ENCODE data around the gene TRIP12. TPM values are rescaled to one million over a fixed set of nuclear protein-coding genes. Genes with fewer than 3 reads are reported as not detected.
"Not testable (repeated sequence)": the region's sequence is repeated elsewhere in the genome, so short reads cannot be mapped to it uniquely, and the experiment has no call there.

The TRIP12 gene
- polyA plus RNA-seq, 4 donors, result 16.8 to 93.9 (median 25.8) TPM

DNA sequence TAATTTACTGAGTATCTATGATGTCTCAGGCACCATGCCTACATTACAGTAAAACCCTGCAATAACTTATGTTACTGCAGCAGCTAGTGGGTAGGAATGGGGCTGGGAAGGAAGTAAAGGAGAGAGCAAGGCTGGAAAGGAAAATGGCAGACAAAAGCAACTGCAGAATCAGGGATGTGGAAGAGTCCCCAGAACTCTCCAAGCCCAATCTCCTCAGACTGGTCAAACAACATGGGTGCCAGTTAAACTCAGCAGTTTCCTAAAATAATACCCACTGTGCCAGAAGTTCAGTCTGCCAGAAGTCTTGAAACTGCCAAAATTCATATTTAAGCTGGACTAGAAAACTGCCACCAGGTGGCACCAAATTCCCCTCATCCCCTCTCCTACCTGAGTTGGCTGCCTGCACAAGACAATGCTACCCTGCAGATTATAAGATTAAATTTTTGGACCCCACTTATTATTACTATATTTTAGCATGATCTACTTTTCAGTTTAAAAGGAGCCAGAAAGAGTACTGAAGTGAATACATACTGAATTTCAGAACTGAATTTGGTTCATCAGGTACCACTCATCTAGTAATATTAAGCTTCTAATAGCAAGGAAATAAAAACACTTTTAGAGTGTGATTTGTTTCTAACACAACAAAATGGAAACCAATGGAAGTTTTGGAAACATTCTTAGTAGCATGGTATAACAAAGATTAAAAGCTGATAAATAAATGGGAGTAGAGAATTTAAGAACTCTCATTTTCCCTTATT, 120.6 kb downstream of the TRIP12 start:
- H3K27ac ChIP-seq (ENCODE audit: low read depth in 1 of 3, low read length in 2 of 3), result no peak overlapping the region

DNA sequence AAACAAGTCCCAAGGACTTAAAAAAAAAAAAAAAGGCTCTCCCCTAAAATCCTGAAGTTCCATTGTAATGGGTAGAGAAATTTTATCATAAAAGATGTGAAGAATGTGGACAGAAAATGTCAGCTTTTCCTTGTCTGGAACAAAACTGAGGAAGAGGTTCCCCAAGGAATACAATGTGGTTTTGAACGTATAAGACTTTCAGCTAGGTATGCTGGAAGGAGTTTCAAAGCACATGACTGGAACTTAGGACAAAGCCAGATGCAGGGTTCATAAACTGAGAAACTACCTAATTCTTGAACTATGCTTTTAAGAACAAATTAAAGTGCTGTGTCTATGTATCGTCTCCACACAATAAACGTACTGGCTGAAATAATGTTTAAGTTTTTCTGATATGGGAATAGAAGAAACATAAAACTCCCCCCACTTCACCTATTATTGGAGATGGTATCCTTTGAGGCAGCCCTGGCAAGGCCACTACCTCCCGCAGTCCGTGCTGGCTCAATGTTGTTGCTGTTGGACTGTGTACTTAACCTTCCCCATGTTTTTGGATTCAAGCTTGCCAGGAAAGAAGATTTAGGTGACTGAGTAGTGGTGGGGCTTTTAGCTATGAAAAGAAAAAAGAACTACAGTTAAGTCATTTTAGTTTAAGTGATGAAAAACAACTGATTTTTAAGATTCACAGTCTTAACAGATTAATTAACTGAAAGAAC, 123.2 kb downstream of the TRIP12 start:
- FAIRE-seq (no peak), DNase-seq (no peak)
- no peak overlapping the region for H3K27ac ChIP-seq (ENCODE audit: low read depth in 1 of 3, low read length in 2 of 3)
- no peaks in the 10 kb centered on the region for H3K9me3 ChIP-seq (ENCODE audit: control insufficient read depth in 2 of 2, insufficient read depth in 1 of 2, low read depth in 1 of 2, low read length in 1 of 2)
- peaks cover 7 to 28% (median 24%) of the 10 kb centered on the region in 3 donors for H3K36me3 ChIP-seq (ENCODE audit: control insufficient read depth in 3 of 3, insufficient read depth in 2 of 3, low read depth in 1 of 3, low read length in 3 of 3)
- H3K4me3 ChIP-seq (ENCODE audit: low read depth in 1 of 3, low read length in 3 of 3), result no peak overlapping the region
- no peaks in the 10 kb centered on the region for H3K27me3 ChIP-seq (ENCODE audit: control insufficient read depth in 3 of 3, insufficient read depth in 3 of 3, low read length in 3 of 3)
- 88 to 94% (median 91%) methylated on average over 5 of the region's 5 CpGs for WGBS, 3 donors
- no peaks in the 10 kb centered on the region for H3K4me1 ChIP-seq (ENCODE audit: control insufficient read depth in 3 of 3, insufficient read depth in 2 of 3, low read depth in 1 of 3, low read length in 2 of 3)

More for the DNA sequence above, 120.6 kb downstream of the TRIP12 start:
- H3K4me1 ChIP-seq (ENCODE audit: control insufficient read depth in 3 of 3, insufficient read depth in 2 of 3, low read depth in 1 of 3, low read length in 2 of 3), result no peaks in the 10 kb centered on the region
- no peaks in the 10 kb centered on the region for H3K27me3 ChIP-seq (ENCODE audit: control insufficient read depth in 3 of 3, insufficient read depth in 3 of 3, low read length in 3 of 3)
- H3K4me3 ChIP-seq (ENCODE audit: low read depth in 1 of 3, low read length in 3 of 3), result no peak overlapping the region
- no peaks in the 10 kb centered on the region for H3K9me3 ChIP-seq (ENCODE audit: control insufficient read depth in 2 of 2, insufficient read depth in 1 of 2, low read depth in 1 of 2, low read length in 1 of 2)
- FAIRE-seq (no peak), DNase-seq (peak; percentile 55 to 63)
- H3K36me3 ChIP-seq (ENCODE audit: control insufficient read depth in 3 of 3, insufficient read depth in 2 of 3, low read depth in 1 of 3, low read length in 3 of 3), result peaks cover 4 to 28% (median 27%) of the 10 kb centered on the region in 3 donors

DNA sequence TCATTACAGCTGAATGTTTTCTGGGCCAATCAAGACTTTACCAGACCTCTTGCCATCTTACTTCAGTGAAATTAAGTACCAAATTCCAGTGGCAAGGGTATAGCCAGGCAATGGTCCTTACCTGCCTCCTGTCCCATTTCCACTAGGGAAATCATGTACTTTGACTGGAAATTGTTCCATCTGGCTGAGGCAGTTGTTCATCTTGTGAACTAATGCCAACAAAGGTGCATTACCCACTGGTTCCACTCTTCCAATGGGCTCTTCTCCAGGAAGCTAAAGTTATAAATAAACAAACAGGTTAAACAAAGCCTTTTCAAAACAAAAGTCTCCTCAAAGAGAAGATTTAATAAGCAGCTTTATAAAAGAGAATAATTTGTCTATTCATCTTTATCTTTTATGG, 126.8 kb downstream of the TRIP12 start:
- Histone ChIP-seq H3K36me3 (ENCODE audit: control insufficient read depth in 3 of 3, insufficient read depth in 2 of 3, low read depth in 1 of 3, low read length in 3 of 3) (peaks cover 16 to 32% (median 17%) of the 10 kb centered on the region in 3 donors), H3K4me1 (ENCODE audit: control insufficient read depth in 3 of 3, insufficient read depth in 2 of 3, low read depth in 1 of 3, low read length in 2 of 3) (no peaks in the 10 kb centered on the region), H3K27ac (ENCODE audit: low read depth in 1 of 3, low read length in 2 of 3) (no peak overlapping the region), H3K4me3 (ENCODE audit: low read depth in 1 of 3, low read length in 3 of 3) (no peak overlapping the region), H3K27me3 (ENCODE audit: control insufficient read depth in 3 of 3, insufficient read depth in 3 of 3, low read length in 3 of 3) (no peaks in the 10 kb centered on the region), H3K9me3 (ENCODE audit: control insufficient read depth in 2 of 2, insufficient read depth in 1 of 2, low read depth in 1 of 2, low read length in 1 of 2) (no peaks in the 10 kb centered on the region)
- FAIRE-seq (no peak), DNase-seq (no peak)

- Histone ChIP-seq H3K36me3 (ENCODE audit: control insufficient read depth in 3 of 3, insufficient read depth in 2 of 3, low read depth in 1 of 3, low read length in 3 of 3) (peaks cover 16 to 33% (median 17%) of the 10 kb centered on the region in 3 donors), H3K4me1 (ENCODE audit: control insufficient read depth in 3 of 3, insufficient read depth in 2 of 3, low read depth in 1 of 3, low read length in 2 of 3) (no peaks in the 10 kb centered on the region), H3K9me3 (ENCODE audit: control insufficient read depth in 2 of 2, insufficient read depth in 1 of 2, low read depth in 1 of 2, low read length in 1 of 2) (no peaks in the 10 kb centered on the region), H3K4me3 (ENCODE audit: low read depth in 1 of 3, low read length in 3 of 3) (no peak overlapping the region), H3K27me3 (ENCODE audit: control insufficient read depth in 3 of 3, insufficient read depth in 3 of 3, low read length in 3 of 3) (no peaks in the 10 kb centered on the region), H3K27ac (ENCODE audit: low read depth in 1 of 3, low read length in 2 of 3) (no peak overlapping the region)
- no peak for DNase-seq
- WGBS, 3 donors, result 87 to 96% (median 92%) methylated on average over 1 of the region's 1 CpG
- no peak for FAIRE-seq
Observed at GRCh38 chr2:229794636-229795035, 127.2 kb downstream of the TRIP12 start.

GRCh38 chr2:229786289-229786688, 135.5 kb downstream of the TRIP12 start:
- not testable (repeated sequence) for H3K27me3 ChIP-seq (ENCODE audit: control insufficient read depth in 3 of 3, insufficient read depth in 3 of 3, low read length in 3 of 3); DNase-seq; H3K4me1 ChIP-seq (ENCODE audit: control insufficient read depth in 3 of 3, insufficient read depth in 2 of 3, low read depth in 1 of 3, low read length in 2 of 3); H3K27ac ChIP-seq (ENCODE audit: low read depth in 1 of 3, low read length in 2 of 3); H3K9me3 ChIP-seq (ENCODE audit: control insufficient read depth in 2 of 2, insufficient read depth in 1 of 2, low read depth in 1 of 2, low read length in 1 of 2); FAIRE-seq; H3K4me3 ChIP-seq (ENCODE audit: low read depth in 1 of 3, low read length in 3 of 3)
- WGBS, 3 donors, result 92 to 99% (median 97%) methylated on average over 9 to 11 of the region's 11 CpGs
- H3K36me3 ChIP-seq (ENCODE audit: control insufficient read depth in 3 of 3, insufficient read depth in 2 of 3, low read depth in 1 of 3, low read length in 3 of 3), result peaks cover 17 to 21% (median 21%) of the 10 kb centered on the region in 3 donors

DNA sequence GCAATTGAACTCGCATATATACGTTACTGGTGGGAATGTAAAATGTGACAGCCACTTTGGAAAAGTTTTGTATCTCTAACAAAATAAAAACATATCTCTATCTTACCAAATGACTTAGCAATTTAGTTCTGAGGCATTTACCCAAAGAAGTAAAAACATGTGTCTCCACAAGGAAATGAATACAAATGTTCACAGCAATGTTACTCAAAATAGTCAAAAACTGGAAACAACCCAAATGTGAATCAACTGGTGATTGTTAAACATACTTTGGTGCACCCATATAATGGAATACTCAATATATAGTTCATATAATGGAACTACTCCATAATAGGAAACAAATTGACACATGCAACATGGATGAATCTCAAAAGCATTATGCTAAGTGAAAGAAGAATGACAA, 137.0 kb downstream of the TRIP12 start:
- DNase-seq, result no peak
- Histone ChIP-seq H3K36me3 (ENCODE audit: control insufficient read depth in 3 of 3, insufficient read depth in 2 of 3, low read depth in 1 of 3, low read length in 3 of 3) (peaks cover 12 to 24% (median 20%) of the 10 kb centered on the region in 3 donors), H3K4me1 (ENCODE audit: control insufficient read depth in 3 of 3, insufficient read depth in 2 of 3, low read depth in 1 of 3, low read length in 2 of 3) (no peaks in the 10 kb centered on the region), H3K9me3 (ENCODE audit: control insufficient read depth in 2 of 2, insufficient read depth in 1 of 2, low read depth in 1 of 2, low read length in 1 of 2) (no peaks in the 10 kb centered on the region), H3K27me3 (ENCODE audit: control insufficient read depth in 3 of 3, insufficient read depth in 3 of 3, low read length in 3 of 3) (no peaks in the 10 kb centered on the region), H3K27ac (ENCODE audit: low read depth in 1 of 3, low read length in 2 of 3) (no peak overlapping the region), H3K4me3 (ENCODE audit: low read depth in 1 of 3, low read length in 3 of 3) (no peak overlapping the region)
- WGBS, 3 donors, result 81 to 99% (median 96%) methylated on average over 2 of the region's 2 CpGs
- peak; percentile 10 for FAIRE-seq

GRCh38 chr2:229783108-229783721, 138.6 kb downstream of the TRIP12 start:
- peaks cover 9 to 27% (median 27%) of the 10 kb centered on the region in 3 donors for H3K36me3 ChIP-seq (ENCODE audit: control insufficient read depth in 3 of 3, insufficient read depth in 2 of 3, low read depth in 1 of 3, low read length in 3 of 3)

GRCh38 chr2:229780856-229781773, 140.7 kb downstream of the TRIP12 start:
- Histone ChIP-seq H3K27me3 (ENCODE audit: control insufficient read depth in 3 of 3, insufficient read depth in 3 of 3, low read length in 3 of 3) (no peaks in the 10 kb centered on the region), H3K4me1 (ENCODE audit: control insufficient read depth in 3 of 3, insufficient read depth in 2 of 3, low read depth in 1 of 3, low read length in 2 of 3) (no peaks in the 10 kb centered on the region), H3K27ac (ENCODE audit: low read depth in 1 of 3, low read length in 2 of 3) (peak overlapping the region in 1 of 3 donors; percentile 3), H3K4me3 (ENCODE audit: low read depth in 1 of 3, low read length in 3 of 3) (no peak overlapping the region), H3K36me3 (ENCODE audit: control insufficient read depth in 3 of 3, insufficient read depth in 2 of 3, low read depth in 1 of 3, low read length in 3 of 3) (peaks cover 10 to 28% (median 21%) of the 10 kb centered on the region in 3 donors), H3K9me3 (ENCODE audit: control insufficient read depth in 2 of 2, insufficient read depth in 1 of 2, low read depth in 1 of 2, low read length in 1 of 2) (no peaks in the 10 kb centered on the region)
- no peak for FAIRE-seq
- peak; percentile 45 to 49 for DNase-seq

More at GRCh38 chr2:229783108-229783721, 138.6 kb downstream of the TRIP12 start:
- Histone ChIP-seq H3K4me1 (ENCODE audit: control insufficient read depth in 3 of 3, insufficient read depth in 2 of 3, low read depth in 1 of 3, low read length in 2 of 3) (no peaks in the 10 kb centered on the region), H3K27ac (ENCODE audit: low read depth in 1 of 3, low read length in 2 of 3) (no peak overlapping the region), H3K27me3 (ENCODE audit: control insufficient read depth in 3 of 3, insufficient read depth in 3 of 3, low read length in 3 of 3) (no peaks in the 10 kb centered on the region), H3K4me3 (ENCODE audit: low read depth in 1 of 3, low read length in 3 of 3) (no peak overlapping the region), H3K9me3 (ENCODE audit: control insufficient read depth in 2 of 2, insufficient read depth in 1 of 2, low read depth in 1 of 2, low read length in 1 of 2) (no peaks in the 10 kb centered on the region)
- FAIRE-seq (no peak), DNase-seq (no peak)
- 78 to 82% (median 80%) methylated on average over 5 of the region's 5 CpGs for WGBS, 3 donors

All from small intestine (tissue), 7 donors.